HepG2 (cell line): Measurements from ENCODE around the gene ZFAND4. TPM values are rescaled to one million over a fixed set of nuclear protein-coding genes. Genes with fewer than 3 reads are reported as not detected.

ENCODE experiments used
- ATAC-seq: fragments of 200-7000 bp; cut with Tn5 transposase; 3 replicates; pipeline ENCODE4 v1.9.1; 2020; ENCODE audit warnings: mild to moderate bottlenecking, moderate library complexity
- BruUV-seq: library from RNA; stranded (reverse); fragments of 400-500 nt; replicated peaks from 2 replicates; lab custom pipeline; 2021; lab: Mats Ljungman, UMichigan
- CTCF ChIA-PET: fragments of 300-600 bp; formaldehyde crosslinking; extraction: SDS; loops from one replicate; lab custom pipeline; 2021; ENCODE audit warnings: low total read pairs, inconsistent platforms, low intra/inter-chr PET ratio; lab: Yijun Ruan, JAX
- POLR2A ChIA-PET: fragments of 350-600 bp; sonication (Branson Sonifier 250); formaldehyde crosslinking; loops from one replicate; lab custom pipeline; 2020; ENCODE audit warnings: antibody characterized with exemption, inconsistent platforms; lab: Yijun Ruan, JAX
- DNase-seq: peaks from one replicate; pipeline ENCODE4 v3.0.0-alpha.2; 2015; ENCODE audit warnings: low spot score
- FAIRE-seq: peaks from 3 replicates; lab custom pipeline; 2011; peaks lifted over from hg19 to GRCh38; lab: Jason Lieb, UNC
- H2AFZ ChIP-seq: one replicate; pipeline ENCODE4 v1.6.1; 2011; ENCODE audit warnings: low read length, inconsistent platforms
- H3K27ac ChIP-seq: fragments of 300-600 bp; 3 replicates; pipeline ENCODE4 v1.8.0; 2011; ENCODE audit warnings: mixed run types, mild to moderate bottlenecking, mixed read lengths, low read length, inconsistent platforms; ENCODE audit not compliant: insufficient read depth; ENCODE audit errors: extremely low read length
- H3K27me3 ChIP-seq, 2 experiments: fragments of 200-600 bp in 1 of 2; 2 replicates in 1 of 2; 3 replicates in 1 of 2; pipeline versions ENCODE4 v1.6.0 to v1.8.0; 2011; ENCODE audit warnings: low read length in 2 of 2, mild to moderate bottlenecking in 2 of 2, moderate library complexity in 2 of 2, inconsistent platforms in 1 of 2; ENCODE audit not compliant: insufficient read depth in 2 of 2, control insufficient read depth in 1 of 2
- H3K36me3 ChIP-seq, 2 experiments: fragments of 200-600 bp in 1 of 2; replicated peaks in 1 of 2; 2 replicates in 1 of 2; 3 replicates in 1 of 2; pipeline versions ENCODE4 v1.5.1 to v1.8.0; 2011; ENCODE audit warnings: low read length in 2 of 2, inconsistent platforms in 1 of 2; ENCODE audit not compliant: insufficient read depth in 2 of 2, control insufficient read depth in 1 of 2
- H3K4me1 ChIP-seq: 2 replicates; pipeline ENCODE4 v1.5.1; 2012; ENCODE audit warnings: low read length, inconsistent platforms; ENCODE audit not compliant: insufficient read depth
- H3K4me2 ChIP-seq: 2 replicates; pipeline ENCODE4 v1.6.0; 2011; ENCODE audit warnings: low read depth, low read length, inconsistent platforms
- H3K4me3 ChIP-seq, 3 experiments: fragments of 200-600 bp in 1 of 3; sonication (generic), shearing (Covaris generic) in 1 of 3; replicated peaks in 1 of 3; 2 replicates each; pipeline ENCODE4 v1.5.1; 2011 to 2016; ENCODE audit warnings: low read length in 3 of 3, inconsistent platforms in 2 of 3, low read depth in 2 of 3, mild to moderate bottlenecking in 2 of 3, control low read depth in 1 of 3, mixed read lengths in 1 of 3; ENCODE audit not compliant: insufficient read depth in 1 of 3
- H3K79me2 ChIP-seq: one replicate; pipeline ENCODE4 v1.6.1; 2011; ENCODE audit warnings: low read length, inconsistent platforms; ENCODE audit not compliant: insufficient read depth
- H3K9ac ChIP-seq: 2 replicates; pipeline ENCODE4 v1.6.0; 2011; ENCODE audit warnings: mild to moderate bottlenecking, low read depth, low read length, inconsistent platforms; ENCODE audit not compliant: insufficient read depth
- H3K9me3 ChIP-seq: 2 replicates; pipeline ENCODE4 v1.5.1; 2012; ENCODE audit warnings: mild to moderate bottlenecking, low read length
- H4K20me1 ChIP-seq: 2 replicates; pipeline ENCODE4 v1.6.0; 2011; ENCODE audit warnings: inconsistent platforms, mild to moderate bottlenecking, low read length, moderate library complexity; ENCODE audit not compliant: insufficient read depth
- ATM ChIP-seq: fragments of 450-650 bp; IDR thresholded peaks from 2 replicates; pipeline ENCODE4 v1.7.1; 2017; ENCODE audit warnings: mild to moderate bottlenecking, borderline replicate concordance
- BORCS8-MEF2B ChIP-seq: sonication (generic); formaldehyde crosslinking; IDR thresholded peaks from 2 replicates; pipeline ENCODE4 v1.8.0; 2022; ENCODE audit warnings: mild to moderate bottlenecking, missing genetic modification reagents
- CBX1 ChIP-seq: IDR thresholded peaks from one replicate; pipeline ENCODE4 v1.6.1; 2016; ENCODE audit warnings: antibody characterized with exemption, low read depth
- FOXK1 ChIP-seq: sonication (generic); formaldehyde crosslinking; IDR thresholded peaks from 2 replicates; pipeline ENCODE4 v1.4.0; 2020; ENCODE audit warnings: low read depth, missing genetic modification reagents, borderline replicate concordance
- HES4 ChIP-seq: sonication (generic); formaldehyde crosslinking; IDR thresholded peaks from 2 replicates; pipeline ENCODE4 v1.9.0; 2021; ENCODE audit warnings: mild to moderate bottlenecking, missing genetic modification reagents, borderline replicate concordance
- MAZ ChIP-seq, 2 experiments: sonication (generic) in 1 of 2; formaldehyde crosslinking in 1 of 2; IDR thresholded peaks; 2 replicates each; pipeline versions ENCODE4 v1.5.0 to v1.6.1; 2012 to 2020; ENCODE audit warnings: low read depth in 2 of 2, mild to moderate bottlenecking in 2 of 2, borderline replicate concordance in 1 of 2, improper control_type of control experiment in 1 of 2, low read length in 1 of 2, missing genetic modification reagents in 1 of 2, moderate library complexity in 1 of 2
- MXD4 ChIP-seq: IDR thresholded peaks from 2 replicates; pipeline ENCODE4 v1.6.1; 2016; ENCODE audit warnings: mild to moderate bottlenecking, missing biosample characterization, missing genetic modification reagents
- ZNF543 ChIP-seq: sonication (generic); formaldehyde crosslinking; IDR thresholded peaks from 2 replicates; pipeline ENCODE4 v1.4.0; 2020; ENCODE audit warnings: mild to moderate bottlenecking, missing genetic modification reagents
- ZNF567 ChIP-seq: sonication (generic); formaldehyde crosslinking; IDR thresholded peaks from 2 replicates; pipeline ENCODE4 v1.8.1; 2023; ENCODE audit warnings: mild to moderate bottlenecking, missing genetic modification reagents, borderline replicate concordance
- ZNF768 ChIP-seq: sonication (generic); formaldehyde crosslinking; IDR thresholded peaks from 2 replicates; pipeline ENCODE4 v1.4.0; 2020; ENCODE audit warnings: missing genetic modification reagents
- WGBS: methylation state at CpG from one replicate; pipeline ENCODE4 v1.1.6; 2017; ENCODE audit warnings: low lambda C conversion rate; 5-methylcytosine and 5-hydroxymethylcytosine counted together
- in situ Hi-C: cut with HindIII; loops from 2 replicates; pipeline ENCODE4 v1.10.0; 2017; ENCODE audit warnings: low pct_unique_long_range_greater_than_20kb; ENCODE audit not compliant: extremely low pct_ligation_motif_present
- intact Hi-C: fragments of 100-400 bp; cut with micrococcal nuclease; formaldehyde crosslinking; loops from one replicate; pipeline ENCODE4 v1.10.0; 2022; ENCODE audit not compliant: unreplicated experiment
- polyA plus RNA-seq, 8 experiments: library from polyadenylated mRNA; depleted of rRNA in 3 of 8; stranded (reverse) in 7 of 8; unstranded in 1 of 8; fragments of >200 nt; fragmentation: Illumina TruSeq in 4 of 8; extraction: Trizol in 4 of 8; gene quantifications; 2 replicates each; pipeline versions ENCODE4 v1.2.1 to v1.2.3, GENCODE V29; 2011 to 2016; ENCODE audit warnings: low read depth in 4 of 8, missing spikeins in 1 of 8, mixed read lengths in 1 of 8; ENCODE audit not compliant: insufficient read depth in 1 of 8
- total RNA-seq, 5 experiments: library from RNA; depleted of rRNA; stranded (reverse); fragments of >200 nt; fragmentation: Illumina TruSeq; extraction: Trizol; gene quantifications; 2 replicates each; pipeline ENCODE4 v1.2.3, GENCODE V29; 2016; ENCODE audit warnings: low read depth in 1 of 5
- TF ChIP-seq, protein P1 (sequence below): sonication (generic); formaldehyde crosslinking; IDR thresholded peaks from 2 replicates; pipeline ENCODE4 v1.5.0; 2020; ENCODE audit warnings: mild to moderate bottlenecking, missing genetic modification reagents
- TF ChIP-seq, protein P2 (sequence below): sonication (generic); formaldehyde crosslinking; IDR thresholded peaks from 2 replicates; pipeline ENCODE4 v1.8.1; 2023; ENCODE audit warnings: mild to moderate bottlenecking, missing genetic modification reagents, borderline replicate concordance

The ZFAND4 gene
- total and polyA plus RNA-seq, 2 of the 13 experiments (the other 11 are each of a cell fraction or from before 2014, with no cell fraction given), result 2.9 to 9.2 TPM

DNA sequence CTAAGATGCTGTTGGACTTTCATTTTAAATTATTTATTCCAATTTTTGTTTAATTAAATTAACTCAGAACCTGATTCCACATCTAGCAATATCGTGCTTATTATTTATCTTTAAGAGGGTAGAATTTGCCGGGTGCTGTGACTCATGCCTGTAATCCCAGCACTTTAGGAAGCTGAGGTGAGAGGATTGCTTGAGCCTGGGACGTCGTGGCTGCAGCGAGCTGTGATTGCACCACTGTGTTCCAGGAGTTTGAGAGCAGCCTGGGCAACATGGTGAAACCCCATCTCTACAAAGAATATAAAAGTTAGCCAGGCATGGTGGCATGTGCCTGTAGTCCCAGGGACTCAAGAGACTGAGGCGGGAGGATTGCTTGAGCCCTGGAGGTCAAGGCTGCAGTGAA, 47.8 kb downstream of the ZFAND4 start:
- WGBS, result 96% methylated on average over 6 of the region's 6 CpGs
- no peaks in the 10 kb centered on the region for H4K20me1 ChIP-seq
- H2AFZ ChIP-seq, result no peak overlapping the region
- no peaks in the 10 kb centered on the region for H3K27me3 ChIP-seq
- H3K36me3 ChIP-seq, result no peaks in the 10 kb centered on the region; a peak in 2 of 5 replicates
- TF ChIP-seq MAZ (IDR thresholded peaks at IDR 0.05; ENCODE audit: borderline replicate concordance, low read depth, low read length) (no peak), MAZ (CRISPR knock-in tag; IDR thresholded peaks at IDR 0.05; ENCODE audit: low read depth) (no peak), ZNF768 (CRISPR knock-in tag) (no peak), FOXK1 (CRISPR knock-in tag) (no peak), HES4 (CRISPR knock-in tag) (no peak), ZNF543 (CRISPR knock-in tag) (no peak), BORCS8-MEF2B (CRISPR knock-in tag) (no peak), ZNF567 (CRISPR knock-in tag) (no peak), MXD4 (CRISPR knock-in tag) (no peak), ATM (no peak), CBX1 (no peak)
- TF ChIP-seq, protein P1, sequence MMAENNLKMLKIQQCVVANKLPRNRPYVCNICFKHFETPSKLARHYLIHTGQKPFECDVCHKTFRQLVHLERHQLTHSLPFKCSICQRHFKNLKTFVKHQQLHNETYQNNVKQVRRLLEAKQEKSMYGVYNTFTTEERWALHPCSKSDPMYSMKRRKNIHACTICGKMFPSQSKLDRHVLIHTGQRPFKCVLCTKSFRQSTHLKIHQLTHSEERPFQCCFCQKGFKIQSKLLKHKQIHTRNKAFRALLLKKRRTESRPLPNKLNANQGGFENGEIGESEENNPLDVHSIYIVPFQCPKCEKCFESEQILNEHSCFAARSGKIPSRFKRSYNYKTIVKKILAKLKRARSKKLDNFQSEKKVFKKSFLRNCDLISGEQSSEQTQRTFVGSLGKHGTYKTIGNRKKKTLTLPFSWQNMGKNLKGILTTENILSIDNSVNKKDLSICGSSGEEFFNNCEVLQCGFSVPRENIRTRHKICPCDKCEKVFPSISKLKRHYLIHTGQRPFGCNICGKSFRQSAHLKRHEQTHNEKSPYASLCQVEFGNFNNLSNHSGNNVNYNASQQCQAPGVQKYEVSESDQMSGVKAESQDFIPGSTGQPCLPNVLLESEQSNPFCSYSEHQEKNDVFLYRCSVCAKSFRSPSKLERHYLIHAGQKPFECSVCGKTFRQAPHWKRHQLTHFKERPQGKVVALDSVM, result no peak
- TF ChIP-seq, protein P2, sequence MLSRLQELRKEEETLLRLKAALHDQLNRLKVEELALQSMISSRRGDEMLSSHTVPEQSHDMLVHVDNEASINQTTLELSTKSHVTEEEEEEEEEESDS (CRISPR knock-in tag), result no peak
- no peaks in the 10 kb centered on the region for H3K9me3 ChIP-seq
- ChIA-PET POLR2A (no interaction called here), CTCF (no interaction called here)
- no peak overlapping the region for H3K4me3 ChIP-seq
- in situ Hi-C loops (no loop called here), intact Hi-C loops (no loop called here)
- H3K79me2 ChIP-seq, result no peaks in the 10 kb centered on the region
- ATAC-seq (no peak), DNase-seq (no peak), FAIRE-seq (no peak)
- BruUV-seq, result no TSS peak
- H3K27ac ChIP-seq, result no peak overlapping the region
- no peak overlapping the region for H3K4me2 ChIP-seq
- H3K9ac ChIP-seq, result no peak overlapping the region
- no peaks in the 10 kb centered on the region; the same call in 1 of the 2 replicates for H3K4me1 ChIP-seq
